Endothelial cell of umbilical vein (primary cell): ENCODE data around the gene ARHGEF10L. TPM values are rescaled to one million over a fixed set of nuclear protein-coding genes. Genes with fewer than 3 reads are reported as not detected.

ENCODE experiments used
- BruUV-seq: library from RNA; stranded (reverse); fragments of 400-500 nt; replicated peaks from 2 replicates; lab custom pipeline; 2021; lab: Mats Ljungman, UMichigan
- CTCF ChIA-PET: fragments of 300-600, 350-600 bp; sonication (Branson Sonifier 250); formaldehyde crosslinking; loops from one replicate; lab custom pipeline; 2021; ENCODE audit warnings: antibody characterized with exemption, inconsistent platforms; lab: Charles Lee
- POLR2A ChIA-PET: fragments of 300-600, 350-600 bp; sonication (Branson Sonifier 250); formaldehyde crosslinking; loops from one replicate; lab custom pipeline; 2021; ENCODE audit warnings: antibody characterized with exemption, inconsistent platforms; lab: Charles Lee
- DNase-seq: peaks from one replicate; pipeline ENCODE4 v3.0.0-alpha.2; 2011; ENCODE audit warnings: low read depth, low spot score
- FAIRE-seq: peaks from 2 replicates; lab custom pipeline; 2011; peaks lifted over from hg19 to GRCh38; lab: Jason Lieb, UNC
- H2AFZ ChIP-seq: 2 replicates; pipeline ENCODE4 v1.6.0; 2012; ENCODE audit warnings: low read depth, low read length, control low read depth, inconsistent platforms
- H3K27ac ChIP-seq: 2 replicates; pipeline ENCODE4 v1.5.1; 2011; ENCODE audit warnings: low read depth, mild to moderate bottlenecking, control low read depth, low read length, moderate library complexity; ENCODE audit not compliant: insufficient read depth
- H3K27me3 ChIP-seq, 2 experiments: 2 replicates each; pipeline versions ENCODE4 v1.6.0 to v1.6.1; 2011; ENCODE audit warnings: low read length in 2 of 2, mixed read lengths in 1 of 2; ENCODE audit not compliant: control insufficient read depth in 2 of 2, insufficient read depth in 2 of 2
- H3K36me3 ChIP-seq, 2 experiments: 2 replicates in 1 of 2; 3 replicates in 1 of 2; pipeline ENCODE4 v1.5.1; 2011; ENCODE audit warnings: low read length in 2 of 2, mild to moderate bottlenecking in 1 of 2, moderate library complexity in 1 of 2; ENCODE audit not compliant: control insufficient read depth in 2 of 2, insufficient read depth in 2 of 2; ENCODE audit errors: extremely low read depth in 1 of 2
- H3K4me1 ChIP-seq: 3 replicates; pipeline ENCODE4 v1.5.1; 2011; ENCODE audit warnings: mild to moderate bottlenecking, low read length; ENCODE audit not compliant: control insufficient read depth, insufficient read depth; ENCODE audit errors: extremely low read depth
- H3K4me2 ChIP-seq: 2 replicates; pipeline ENCODE4 v1.6.1; 2011; ENCODE audit warnings: low read length, control low read depth, mixed read lengths; ENCODE audit not compliant: insufficient read depth
- H3K4me3 ChIP-seq, 3 experiments: fragments of 200-600 bp in 1 of 3; sonication (generic), shearing (Covaris generic) in 1 of 3; replicated peaks in 1 of 3; 2 replicates each; pipeline ENCODE4 v1.5.1; 2011 to 2016; ENCODE audit warnings: control low read depth in 3 of 3, low read length in 3 of 3, mild to moderate bottlenecking in 2 of 3, inconsistent platforms in 1 of 3, low read depth in 1 of 3, moderate library complexity in 1 of 3; ENCODE audit not compliant: insufficient read depth in 1 of 3
- H3K79me2 ChIP-seq: 2 replicates; pipeline ENCODE4 v1.6.0; 2012; ENCODE audit warnings: low read length, inconsistent platforms; ENCODE audit not compliant: control insufficient read depth, insufficient read depth
- H3K9ac ChIP-seq: replicated peaks from 2 replicates; pipeline ENCODE3; 2011; ENCODE audit warnings: low read length, control low read depth; ENCODE audit not compliant: insufficient read depth; ENCODE audit errors: extremely low read depth
- H3K9me1 ChIP-seq: replicated peaks from 3 replicates; pipeline ENCODE4 v1.6.0; 2011; ENCODE audit warnings: mild to moderate bottlenecking, low read length; ENCODE audit not compliant: control insufficient read depth, insufficient read depth; ENCODE audit errors: extremely low read depth
- H3K9me3 ChIP-seq: replicated peaks from 2 replicates; pipeline ENCODE4 v1.5.1; 2012; ENCODE audit warnings: low read length, inconsistent platforms; ENCODE audit not compliant: control insufficient read depth, insufficient read depth
- H4K20me1 ChIP-seq: replicated peaks from 2 replicates; pipeline ENCODE3; 2011; ENCODE audit warnings: mild to moderate bottlenecking, low read length; ENCODE audit not compliant: control insufficient read depth, insufficient read depth; ENCODE audit errors: extremely low read depth
- CTCF ChIP-seq, 2 donors: IDR thresholded peaks; 1 replicate in 1 of 2; 2 replicates in 1 of 2; pipeline ENCODE4 v1.5.1; 2011; ENCODE audit warnings: low read length in 2 of 2, mild to moderate bottlenecking in 2 of 2, moderate library complexity in 2 of 2, control low read depth in 1 of 2, inconsistent platforms in 1 of 2, low read depth in 1 of 2; ENCODE audit not compliant: insufficient read depth in 1 of 2; ENCODE audit errors: extremely low read depth in 1 of 2
- FOS ChIP-seq: IDR thresholded peaks from 2 replicates; pipeline ENCODE4 v1.6.1; 2011; ENCODE audit warnings: mild to moderate bottlenecking, low read length, moderate library complexity, borderline replicate concordance; ENCODE audit not compliant: insufficient read depth
- JUN ChIP-seq: IDR thresholded peaks from 2 replicates; pipeline ENCODE4 v1.6.1; 2011; ENCODE audit warnings: borderline replicate concordance, low read depth; ENCODE audit not compliant: insufficient read length, insufficient read depth
- MYC ChIP-seq: IDR thresholded peaks from one replicate; pipeline ENCODE4 v1.6.1; 2011; ENCODE audit warnings: mild to moderate bottlenecking, low read depth, low read length
- POLR2A ChIP-seq: IDR thresholded peaks from 2 replicates; pipeline ENCODE4 v1.6.1; 2012; ENCODE audit warnings: low read depth, mild to moderate bottlenecking, control low read depth, low read length
- dilution Hi-C: fragments of 300-500 bp; cut with MboI; formaldehyde crosslinking; loops from one replicate; pipeline ENCODE4 v1.15.0; 2019; ENCODE audit warnings: low sequenced_read_pairs; ENCODE audit not compliant: extremely low pct_ligation_motif_present
- intact Hi-C: fragments of 100-400 bp; cut with micrococcal nuclease; formaldehyde crosslinking; loops from one replicate; pipeline ENCODE4 v1.10.0; 2022
- polyA plus RNA-seq, 4 experiments: library from polyadenylated mRNA; depleted of rRNA in 3 of 4; stranded (reverse) in 3 of 4; unstranded in 1 of 4; fragments of >200 nt; gene quantifications; 2 replicates each; pipeline versions ENCODE4 v1.2.1 to v1.2.3, GENCODE V29; 2011 to 2012; ENCODE audit warnings: missing spikeins in 1 of 4
- total RNA-seq: library from RNA; stranded (reverse); gene quantifications from 2 replicates; pipeline ENCODE4 v1.2.3, GENCODE V29; 2021

Gene ARHGEF10L
- total and polyA plus RNA-seq, 2 donors (not counting 3 experiments of a cell fraction or from before 2014, with no cell fraction given): 1.9 to 5.2 TPM

GRCh38 chr1:17661546-17662157 is 122.2 kb downstream of the ARHGEF10L start:
- peak; percentile 87 to 90 for TF ChIP-seq CTCF (IDR thresholded peaks at IDR 0.05; ENCODE audit: extremely low read depth in 1 of 2, insufficient read depth in 1 of 2, low read depth in 1 of 2, low read length in 2 of 2)
- TF ChIP-seq POLR2A: no peak
- dilution Hi-C loops: no loop called here
- H2AFZ ChIP-seq: no peak overlapping the region
- POLR2A ChIA-PET: no interaction called here
- no peak overlapping the region for H3K9ac ChIP-seq
- intact Hi-C loops: loop anchor here (1.0 to 10.0 kb wide), 4 partner anchors 29 to 1213 kb away; no protein-coding TSS in a partner anchor
- no peaks in the 10 kb centered on the region for H3K79me2 ChIP-seq
- CTCF ChIA-PET: interaction anchor here (0.6 to 10.1 kb wide), 31 partner anchors 8 to 1214 kb away, joined by 3 to 161 read pairs (median 5); no protein-coding TSS in a partner anchor
- FAIRE-seq (peak; percentile 59), DNase-seq (peak; percentile 42)
- no peaks in the 10 kb centered on the region for H3K4me1 ChIP-seq
- H3K27me3 ChIP-seq: no peaks in the 10 kb centered on the region
- H3K36me3 ChIP-seq: no peaks in the 10 kb centered on the region
- H3K9me3 ChIP-seq: no peaks in the 10 kb centered on the region
- H3K9me1 ChIP-seq: no peaks in the 10 kb centered on the region
- H3K27ac ChIP-seq: no peak overlapping the region
- BruUV-seq: no TSS peak
- no peak overlapping the region for H3K4me2 ChIP-seq
- no peaks in the 10 kb centered on the region for H4K20me1 ChIP-seq
- no peak overlapping the region for H3K4me3 ChIP-seq

GRCh38 chr1:17662296-17662695 is 122.8 kb downstream of the ARHGEF10L start:
- intact Hi-C loops: loop anchor here (2.0 to 10.0 kb wide), 2 partner anchors 29 to 1213 kb away; no protein-coding TSS in a partner anchor
- POLR2A ChIA-PET: no interaction called here
- no peak overlapping the region for H3K9ac ChIP-seq
- CTCF ChIA-PET: interaction anchor here (0.6 to 10.1 kb wide), 14 partner anchors 11 to 1159 kb away, joined by 3 to 161 read pairs (median 10); no protein-coding TSS in a partner anchor
- H3K27me3 ChIP-seq: no peaks in the 10 kb centered on the region
- TF ChIP-seq CTCF (IDR thresholded peaks at IDR 0.05; ENCODE audit: extremely low read depth in 1 of 2, insufficient read depth in 1 of 2, low read depth in 1 of 2, low read length in 2 of 2) (no peak), JUN (no peak), MYC (no peak), FOS (no peak)
- no peak overlapping the region for H3K27ac ChIP-seq
- no peak for DNase-seq
- H4K20me1 ChIP-seq: no peaks in the 10 kb centered on the region
- H3K4me1 ChIP-seq: no peaks in the 10 kb centered on the region
- dilution Hi-C loops: no loop called here
- no peaks in the 10 kb centered on the region for H3K79me2 ChIP-seq
- H3K9me1 ChIP-seq: no peaks in the 10 kb centered on the region
- H3K4me3 ChIP-seq: no peak overlapping the region
- H3K9me3 ChIP-seq: no peaks in the 10 kb centered on the region
- no peaks in the 10 kb centered on the region for H3K36me3 ChIP-seq
- H2AFZ ChIP-seq: no peak overlapping the region
- FAIRE-seq: no peak
- BruUV-seq: no TSS peak
- no peak overlapping the region for H3K4me2 ChIP-seq
